Activated CD4-positive, alpha-beta T cell treated with anti-CD3 and anti-CD28 coated beads, Interleukin-2, amount 50 U/mL, for 4 hours (primary cell): ENCODE data around the gene CTNND2.
"Not testable (repeated sequence)": the region's sequence is repeated elsewhere in the genome, so short reads cannot be mapped to it uniquely, and the experiment has no call there.

ENCODE experiments used
- DNase-seq, 2 experiments: peaks; one replicate each; pipeline ENCODE4 v3.0.0-alpha.2; 2020

Gene CTNND2

DNA sequence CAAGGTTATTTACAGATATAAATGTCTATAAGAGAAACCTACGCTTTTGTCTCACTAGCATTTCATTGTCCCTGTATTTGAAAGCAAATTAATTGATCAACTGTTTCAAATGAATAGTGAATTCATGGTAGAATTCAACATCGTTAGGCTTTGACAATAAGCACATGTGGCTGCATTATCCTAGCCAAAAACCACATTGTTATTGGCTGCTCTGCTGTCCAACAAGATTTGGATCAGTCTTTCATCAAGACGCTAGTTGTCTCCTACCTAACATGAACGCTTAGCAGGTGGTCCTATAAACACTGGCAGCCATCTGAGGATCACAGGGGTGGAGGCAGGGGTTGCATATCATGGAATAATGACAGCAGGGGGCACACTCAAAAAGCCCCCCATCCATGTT lies 455.0 kb downstream of the CTNND2 start:
- no peak for DNase-seq

DNA sequence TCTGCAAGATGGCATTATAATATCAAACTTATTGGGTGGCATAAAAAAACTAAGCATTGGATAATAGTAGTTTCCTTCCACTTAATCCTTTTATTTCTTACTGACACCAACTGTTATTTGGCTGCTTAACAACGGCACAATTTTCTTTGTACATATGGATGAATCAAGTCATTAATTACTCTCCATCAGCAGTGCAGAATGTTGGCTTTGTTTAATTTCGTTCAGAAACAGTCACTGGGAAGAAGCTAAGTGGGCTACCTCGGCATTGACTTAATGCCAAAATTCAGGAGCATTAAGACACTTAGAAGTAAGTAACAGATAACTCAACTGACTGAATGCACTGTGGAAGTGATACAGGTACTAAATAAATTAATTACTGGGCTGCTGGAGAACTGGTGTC lies 460.4 kb downstream of the CTNND2 start:
- no peak for DNase-seq

DNA sequence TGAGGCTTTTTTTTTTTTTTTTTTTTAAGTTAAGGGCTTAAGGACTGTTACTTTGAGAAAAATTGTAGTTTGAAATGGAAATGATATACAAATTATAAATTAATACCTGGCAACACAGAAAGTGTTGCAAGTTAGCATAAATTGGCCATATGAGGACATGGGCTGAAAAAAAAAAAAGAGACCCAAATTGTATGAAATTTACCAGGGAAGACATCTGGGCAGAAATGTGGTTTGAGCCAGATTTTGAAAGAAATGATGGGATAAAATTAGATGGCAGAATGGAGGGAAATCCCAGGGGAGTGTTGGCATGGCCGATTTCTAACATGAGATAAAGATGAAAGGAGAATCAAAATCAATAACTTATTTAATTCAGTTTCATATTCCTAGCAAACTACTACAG lies 472.1 kb downstream of the CTNND2 start:
- DNase-seq = no peak

DNA sequence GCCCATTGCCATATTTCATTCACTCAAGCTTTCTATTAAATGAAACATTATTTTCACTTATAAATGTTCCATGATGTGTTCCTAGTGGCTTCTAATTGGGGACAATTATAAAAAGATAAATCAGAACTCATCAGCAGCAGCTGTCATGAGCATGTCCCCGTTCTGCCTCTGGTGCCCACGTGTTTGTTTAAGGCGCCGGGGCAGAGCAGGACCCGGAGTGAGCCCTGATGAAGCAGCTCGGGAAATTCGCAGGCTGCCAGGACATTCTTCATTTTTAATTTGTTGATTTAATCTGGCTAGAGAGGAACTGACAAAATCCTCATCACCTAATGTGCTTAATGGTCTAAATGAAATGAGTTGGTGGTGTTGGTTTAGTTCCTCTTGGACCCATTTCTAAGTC lies 475.0 kb downstream of the CTNND2 start:
- DNase-seq = no peak

DNA sequence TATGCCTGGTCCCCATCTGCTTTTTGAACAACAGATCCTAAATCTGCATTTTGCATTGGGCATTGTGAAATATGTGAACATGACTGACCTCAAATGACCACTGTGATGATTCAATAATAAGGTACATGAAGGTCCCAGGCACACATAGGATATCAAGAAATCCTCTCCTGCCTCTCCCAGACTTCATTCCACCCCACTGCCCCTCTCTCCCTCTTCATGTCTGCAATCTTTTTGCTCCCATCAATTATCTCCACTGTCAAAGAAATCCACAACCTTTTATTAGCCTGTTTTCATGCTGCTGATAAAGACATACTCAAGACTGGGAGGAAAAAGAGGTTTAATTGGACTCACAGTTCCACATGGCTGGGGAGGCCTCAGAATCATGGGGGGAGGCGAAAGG lies 476.7 kb downstream of the CTNND2 start:
- DNase-seq = no peak

DNA sequence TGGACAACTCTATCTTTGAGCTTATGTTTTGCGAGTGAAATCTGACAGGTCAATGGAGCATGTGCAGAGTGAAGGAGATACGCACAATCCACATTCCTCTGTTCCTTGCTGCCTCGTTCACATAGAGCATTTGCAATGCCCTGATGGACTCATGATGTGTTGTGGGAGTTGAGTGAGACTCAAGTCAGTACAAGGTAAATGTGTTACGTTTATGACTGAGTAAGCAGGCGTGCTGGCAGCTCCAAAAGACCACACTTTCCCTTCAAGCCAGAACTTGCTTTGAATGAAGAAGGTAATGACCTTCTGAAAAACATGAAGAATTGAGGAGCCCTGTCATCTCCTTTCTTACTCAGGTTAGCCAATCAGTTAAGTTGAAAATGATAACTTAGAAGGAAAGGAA lies 477.8 kb downstream of the CTNND2 start:
- no peak for DNase-seq

DNA sequence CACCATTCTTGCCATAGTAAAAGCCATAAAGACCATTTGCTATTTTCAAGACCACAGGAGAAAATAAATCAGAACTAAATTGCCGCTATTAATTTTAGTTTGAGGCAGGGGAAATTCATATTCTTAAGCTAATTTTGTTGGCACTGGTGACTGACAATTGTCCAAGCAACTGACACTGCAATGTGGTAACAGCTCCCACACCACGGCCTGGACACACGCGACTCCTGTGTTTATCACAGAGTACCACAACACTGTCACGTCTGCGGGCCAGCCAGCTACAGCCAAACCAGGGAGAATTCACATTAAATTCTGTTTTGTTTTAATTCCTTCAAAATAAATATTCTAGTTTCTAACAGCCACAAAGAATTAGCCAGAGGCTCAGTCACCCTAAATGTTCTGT lies 481.9 kb downstream of the CTNND2 start:
- no peak for DNase-seq

DNA sequence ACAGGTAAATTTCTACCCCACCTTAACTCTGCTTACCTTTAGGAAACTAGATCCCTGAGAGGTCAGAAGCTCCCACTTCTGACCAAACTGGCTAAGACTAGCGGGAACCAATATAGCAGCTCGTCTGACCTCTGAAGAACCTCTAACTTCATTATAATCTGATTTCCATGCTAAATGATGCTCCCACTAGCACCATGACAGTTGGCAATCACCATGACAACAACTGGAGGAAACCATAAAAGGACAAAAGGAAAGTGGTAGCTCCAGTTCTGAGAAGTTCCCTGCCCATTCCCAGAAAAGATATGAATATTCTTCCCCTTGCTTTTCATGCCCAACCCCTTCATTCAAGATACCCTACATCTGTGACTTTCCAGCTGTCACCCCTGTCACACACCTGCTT lies 483.3 kb downstream of the CTNND2 start:
- no peak for DNase-seq

DNA sequence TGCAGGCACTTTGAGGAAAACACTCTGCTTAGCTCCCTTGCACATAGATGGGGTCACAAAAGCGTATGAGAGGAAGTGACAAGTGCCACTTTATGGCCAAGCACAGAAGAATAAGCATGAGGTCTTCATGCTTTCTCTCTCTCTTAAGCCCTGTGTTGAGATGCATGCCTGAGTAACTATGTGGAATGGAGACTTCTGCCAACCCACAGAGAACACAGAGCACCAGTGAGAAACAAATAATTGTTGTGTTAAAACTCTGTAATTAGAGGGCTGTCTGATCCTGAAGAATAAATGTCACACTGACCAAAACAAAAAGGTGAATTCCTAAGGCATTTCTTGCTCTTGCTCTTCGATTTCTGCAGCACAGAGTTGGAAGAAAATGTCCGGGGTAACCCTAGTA lies 488.5 kb downstream of the CTNND2 start:
- DNase-seq = no peak

DNA sequence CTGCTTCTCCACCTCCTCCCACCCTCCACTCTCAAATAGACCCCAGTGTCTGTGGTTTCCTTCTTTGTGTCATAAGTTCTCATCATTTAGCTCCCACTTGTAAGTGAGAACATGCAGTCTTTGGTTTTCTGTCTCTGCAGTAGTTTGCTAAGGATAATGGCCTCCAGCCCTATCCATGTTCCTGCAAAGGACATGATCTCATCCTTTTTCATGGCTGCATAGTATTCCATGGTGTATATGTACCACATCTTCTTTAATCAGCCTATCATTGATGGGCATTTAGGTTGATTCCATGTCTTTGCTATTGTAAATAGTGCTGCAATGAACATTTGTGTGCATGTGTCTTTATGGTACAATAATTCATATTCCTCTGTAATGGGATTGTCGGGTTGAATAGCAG lies 489.5 kb downstream of the CTNND2 start:
- DNase-seq = not testable (repeated sequence)

DNA sequence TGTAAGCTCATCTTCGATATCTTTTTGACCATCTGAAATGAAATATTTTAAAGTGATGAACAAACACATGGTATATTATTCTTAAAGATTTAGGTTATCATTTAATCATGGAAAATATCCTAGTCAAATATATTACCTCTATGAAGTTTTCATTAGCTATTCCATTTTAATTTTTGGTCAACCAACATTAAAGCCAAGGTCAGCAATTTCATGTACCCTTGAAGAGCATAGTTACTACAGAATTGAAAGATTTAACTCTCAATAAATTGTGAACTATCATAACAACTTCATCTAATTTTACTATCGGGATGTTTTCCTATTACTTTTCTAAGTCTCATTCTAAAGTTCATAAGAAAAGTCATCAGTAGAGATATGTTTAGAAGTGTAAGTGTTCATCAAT lies 492.6 kb downstream of the CTNND2 start:
- DNase-seq = no peak

DNA sequence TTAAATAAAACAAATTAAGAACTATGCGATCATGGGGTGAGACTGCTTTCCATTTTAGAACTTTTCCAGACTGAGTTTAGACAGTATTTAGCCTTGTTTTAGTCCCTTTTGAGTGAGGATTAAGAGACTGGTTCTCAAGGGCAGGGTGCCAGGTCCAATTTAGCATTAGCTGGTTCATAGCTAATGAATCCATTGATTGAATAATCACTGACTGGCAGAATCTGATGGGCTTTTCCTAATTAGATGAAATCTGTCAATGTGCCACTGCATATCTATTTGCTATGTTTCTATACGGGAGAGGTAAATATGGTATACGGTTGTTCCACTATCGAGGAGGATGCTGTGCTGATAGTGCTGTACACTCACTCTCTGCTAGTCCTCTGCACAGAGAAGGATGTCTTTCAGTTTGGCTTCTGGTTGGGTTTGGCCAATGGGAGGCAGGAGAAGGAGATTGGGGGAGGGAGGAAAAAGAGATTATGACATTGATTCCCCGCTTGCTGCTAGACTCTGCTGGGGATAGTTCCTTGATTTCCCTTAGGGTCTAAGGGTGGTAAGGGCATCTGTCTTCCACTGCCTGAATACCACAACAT lies 496.6 kb downstream of the CTNND2 start:
- DNase-seq = no peak

DNA sequence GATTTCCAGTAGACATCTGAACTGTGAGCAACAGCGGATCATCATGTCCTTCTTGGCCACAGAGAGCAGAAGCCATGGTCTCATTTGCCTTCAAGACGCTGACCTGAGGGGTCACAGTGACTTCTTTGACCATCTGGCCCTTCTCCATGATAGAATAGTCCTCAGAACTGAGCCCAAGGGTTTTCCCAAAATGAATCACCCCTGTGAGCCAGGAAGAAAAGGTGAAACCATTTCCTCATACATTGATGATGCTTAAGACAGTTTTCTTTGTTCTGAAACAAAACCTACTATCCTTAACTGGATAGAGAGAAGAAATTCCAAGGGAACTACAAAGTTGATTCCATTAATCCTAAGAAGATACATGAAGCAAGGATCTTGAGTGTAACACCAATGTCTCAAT lies 503.9 kb downstream of the CTNND2 start:
- DNase-seq = no peak

DNA sequence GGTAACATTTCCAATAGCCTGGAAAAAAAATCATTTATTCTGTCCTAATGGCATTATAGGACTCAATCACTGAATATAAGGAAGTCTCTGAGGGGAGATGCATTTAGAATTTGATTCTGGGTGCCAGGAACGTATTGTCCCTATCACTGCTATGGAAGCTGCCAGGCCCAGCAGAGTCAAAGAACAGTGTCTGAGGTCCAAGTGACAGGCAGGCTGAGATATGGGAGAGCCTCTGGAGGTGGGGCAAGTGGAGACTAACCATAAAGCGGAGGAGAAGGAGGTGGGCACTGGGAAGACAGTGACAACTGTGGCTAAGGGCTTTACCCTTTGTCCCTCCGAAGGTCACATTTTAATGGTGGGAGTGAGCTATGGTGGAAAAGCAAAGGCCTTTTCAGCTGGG lies 505.5 kb downstream of the CTNND2 start:
- no peak for DNase-seq

DNA sequence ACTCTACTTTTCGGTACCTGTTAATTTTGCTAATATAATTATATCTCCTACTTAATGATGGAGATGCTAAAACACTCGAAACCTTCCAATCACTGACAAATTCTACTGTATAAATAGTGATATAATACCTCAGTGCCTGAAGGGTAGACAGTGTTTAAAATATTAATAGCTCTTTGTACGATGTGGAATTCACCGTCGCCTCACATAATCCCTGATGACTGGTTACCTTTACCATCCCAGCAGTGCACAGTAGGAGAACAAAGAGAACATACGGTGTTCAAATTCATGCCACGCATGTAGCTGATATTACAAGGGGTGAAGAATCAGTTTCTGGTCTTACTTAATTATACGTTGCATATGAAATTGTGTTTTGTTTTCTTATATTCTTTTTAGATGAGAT lies 506.7 kb downstream of the CTNND2 start:
- DNase-seq = no peak

DNA sequence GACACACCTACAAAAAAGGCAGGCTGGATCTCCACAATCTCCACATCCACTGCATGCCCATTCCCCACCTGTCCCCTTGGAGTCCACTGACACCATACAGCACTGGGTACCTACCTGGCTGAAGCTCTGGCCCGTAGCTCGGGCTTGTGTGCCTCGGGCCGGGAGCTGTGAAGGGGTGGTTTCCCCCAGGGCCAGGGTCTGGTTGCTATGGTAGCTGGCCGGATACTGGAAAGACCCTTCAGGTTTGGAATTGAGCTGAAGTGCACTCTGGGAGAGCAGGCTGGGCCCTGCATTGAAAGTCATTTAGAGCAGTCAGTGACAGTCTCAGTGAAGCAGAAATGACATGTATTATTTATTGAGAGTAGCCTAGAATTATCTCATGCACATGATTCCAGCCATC lies 507.3 kb downstream of the CTNND2 start:
- DNase-seq = no peak

DNA sequence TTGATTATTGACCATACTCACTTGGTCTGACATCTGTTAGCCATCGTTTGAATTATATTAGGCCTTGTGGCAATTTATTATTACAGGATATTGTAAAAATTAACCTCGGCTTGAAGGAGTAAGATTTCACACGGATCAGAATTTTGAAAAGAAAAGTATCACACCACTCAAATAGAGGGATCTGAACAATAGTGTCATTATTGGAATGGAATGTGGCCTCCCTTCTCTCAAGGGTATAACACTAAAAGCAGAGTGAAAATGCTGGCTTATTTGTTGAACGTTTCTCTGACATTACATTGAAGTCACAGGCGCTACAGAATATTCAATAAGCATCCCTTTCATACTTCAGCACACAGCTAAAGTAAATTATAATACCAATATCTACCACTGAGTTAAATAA lies 509.3 kb downstream of the CTNND2 start:
- no peak for DNase-seq

DNA sequence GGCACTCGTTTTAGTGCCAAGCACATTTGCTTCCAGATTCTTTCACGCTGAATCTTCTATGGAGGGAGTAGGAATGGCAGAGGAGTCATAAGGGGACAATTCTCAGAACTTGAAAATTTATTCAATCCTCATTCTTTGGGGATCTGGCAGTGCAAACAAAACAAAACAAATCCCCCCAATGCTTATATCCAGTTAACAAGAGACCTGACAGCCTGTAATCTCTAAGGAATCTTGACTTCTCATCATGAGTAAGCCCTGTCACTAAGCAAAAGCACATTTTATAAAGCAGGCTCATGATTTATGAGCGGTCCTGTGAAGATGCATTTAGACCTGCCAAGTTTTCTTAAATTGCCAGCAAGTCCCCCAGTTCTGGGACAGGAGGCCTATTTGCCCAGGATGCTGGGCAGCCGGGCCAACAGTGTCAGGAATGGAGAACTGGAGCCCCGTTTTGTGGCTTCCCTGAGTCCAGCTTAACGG lies 513.9 kb downstream of the CTNND2 start:
- DNase-seq = no peak

DNA sequence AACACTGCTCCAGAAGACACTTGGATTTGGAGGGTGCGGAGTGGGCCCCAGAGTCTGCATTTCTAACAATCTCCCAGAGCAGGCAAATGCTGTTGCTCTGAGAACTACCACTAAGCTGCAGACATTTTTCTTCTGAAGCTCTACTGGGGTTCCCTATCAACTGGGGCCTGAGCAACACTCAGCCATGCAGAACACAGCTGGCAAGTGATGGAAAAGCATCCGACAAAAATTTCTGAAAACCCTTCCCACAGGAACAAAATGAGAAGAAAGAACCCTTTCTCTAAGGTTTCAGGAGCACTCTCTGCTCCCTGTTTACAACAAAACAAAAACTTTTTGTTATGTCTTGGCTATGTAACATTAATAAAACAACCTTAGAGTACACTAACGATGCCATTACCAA lies 516.9 kb downstream of the CTNND2 start:
- no peak for DNase-seq

DNA sequence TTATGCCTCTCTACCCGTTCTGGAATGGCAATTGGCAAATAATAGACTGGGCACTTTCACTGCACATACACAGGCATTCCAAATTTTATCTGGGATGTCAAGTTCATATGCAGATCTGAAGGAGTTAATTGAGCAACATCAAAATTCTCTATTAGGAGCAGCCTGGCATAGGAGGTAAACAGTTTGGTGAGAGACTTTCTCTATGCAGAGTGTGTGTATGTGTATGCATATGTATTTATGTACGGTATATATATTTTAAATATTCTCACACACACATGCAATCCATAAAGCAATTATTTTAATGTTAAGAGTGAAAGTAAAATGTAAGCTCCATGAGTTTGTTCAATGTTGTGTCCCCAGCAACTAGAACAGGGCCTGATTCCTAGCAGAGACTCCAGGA lies 517.8 kb downstream of the CTNND2 start:
- DNase-seq = no peak

DNA sequence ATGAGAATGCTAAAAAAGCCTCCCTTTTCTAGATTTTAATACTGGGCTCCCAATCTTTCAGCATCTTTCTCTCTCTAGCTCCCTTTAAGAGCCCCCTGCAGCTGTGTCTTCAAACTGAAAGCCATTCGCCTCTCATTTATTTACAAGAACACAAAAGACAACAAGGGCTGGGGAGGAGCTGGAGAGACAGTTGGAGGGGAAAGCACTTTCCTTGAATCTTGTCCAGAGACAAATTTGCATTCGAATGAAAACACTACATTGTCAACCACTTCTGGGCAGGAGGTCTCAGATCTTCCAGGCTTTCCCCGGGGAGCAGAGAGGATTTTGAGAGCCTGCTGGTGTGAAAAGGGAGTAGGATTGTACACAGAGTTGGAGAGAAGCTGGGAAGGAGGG lies 518.3 kb downstream of the CTNND2 start:
- DNase-seq = no peak

DNA sequence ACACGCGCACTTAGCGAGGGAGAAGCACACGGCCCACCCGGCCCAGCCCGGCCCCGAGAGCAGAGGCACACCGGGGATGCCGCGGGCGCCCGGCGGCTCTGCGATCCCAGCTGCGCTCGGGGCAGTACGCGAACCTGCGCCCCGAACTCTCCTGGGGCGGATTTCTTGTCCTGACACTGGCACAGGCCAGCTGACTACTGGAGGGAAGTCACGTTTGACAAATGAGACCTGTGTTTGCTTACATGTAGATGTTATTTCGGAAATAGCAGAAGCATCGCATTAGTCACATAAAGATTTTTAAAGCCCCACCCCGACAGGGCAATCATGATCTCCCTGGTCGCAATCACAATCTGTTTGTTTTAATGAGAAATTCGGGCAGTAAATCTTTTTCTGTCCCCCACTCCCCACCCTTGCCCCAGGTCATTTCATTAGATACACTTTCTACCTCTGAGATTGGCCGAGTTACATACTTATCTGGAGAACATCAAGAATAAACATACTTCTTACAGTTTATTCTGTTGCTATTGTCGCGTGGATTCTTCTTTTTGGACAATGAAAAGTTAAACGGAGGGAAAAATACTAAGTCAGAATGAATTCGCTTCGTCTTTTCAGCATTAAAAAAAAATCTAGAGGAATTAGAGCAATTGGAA lies 518.9 kb downstream of the CTNND2 start:
- DNase-seq = no peak

DNA sequence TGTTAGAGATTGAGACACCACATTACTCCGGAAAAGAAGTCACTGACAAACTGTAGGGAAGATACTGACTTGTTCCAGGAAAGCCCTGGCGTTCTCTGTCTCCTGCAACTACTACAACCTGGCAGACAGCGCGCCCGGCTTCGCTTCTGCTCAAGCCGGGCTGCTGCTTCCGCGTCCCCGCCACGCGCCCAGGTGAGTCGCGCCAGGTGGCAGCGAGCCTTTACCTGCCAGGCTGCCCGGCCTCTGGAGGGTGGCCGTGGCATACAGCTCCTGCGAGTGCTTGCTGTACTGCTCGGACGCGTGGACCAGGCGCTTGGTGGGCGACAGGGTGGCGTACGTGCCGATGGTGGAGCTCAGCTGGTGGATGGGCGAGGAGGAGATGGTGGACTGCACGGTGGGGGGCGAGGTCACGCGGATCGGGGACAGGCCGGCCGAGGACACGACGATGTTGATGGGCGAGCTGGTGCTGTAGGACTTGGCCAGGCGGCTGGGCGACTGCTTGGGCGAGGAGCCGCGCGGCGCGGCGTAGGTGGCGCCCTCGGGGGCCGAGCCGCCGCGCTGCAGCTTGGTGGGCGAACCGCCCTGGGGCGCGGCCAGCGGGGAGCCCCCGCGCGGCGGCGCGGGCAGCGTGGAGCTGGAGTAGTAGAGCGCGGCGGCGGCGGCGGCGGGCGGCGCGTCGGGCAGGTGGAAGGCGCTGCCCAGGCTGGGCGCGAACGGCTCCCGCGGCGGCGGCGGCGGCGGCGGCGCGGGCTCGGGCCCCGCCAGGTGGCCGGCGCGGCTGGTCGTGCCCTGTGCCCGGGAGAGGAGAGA lies 519.6 kb downstream of the CTNND2 start:
- DNase-seq = no peak

DNA sequence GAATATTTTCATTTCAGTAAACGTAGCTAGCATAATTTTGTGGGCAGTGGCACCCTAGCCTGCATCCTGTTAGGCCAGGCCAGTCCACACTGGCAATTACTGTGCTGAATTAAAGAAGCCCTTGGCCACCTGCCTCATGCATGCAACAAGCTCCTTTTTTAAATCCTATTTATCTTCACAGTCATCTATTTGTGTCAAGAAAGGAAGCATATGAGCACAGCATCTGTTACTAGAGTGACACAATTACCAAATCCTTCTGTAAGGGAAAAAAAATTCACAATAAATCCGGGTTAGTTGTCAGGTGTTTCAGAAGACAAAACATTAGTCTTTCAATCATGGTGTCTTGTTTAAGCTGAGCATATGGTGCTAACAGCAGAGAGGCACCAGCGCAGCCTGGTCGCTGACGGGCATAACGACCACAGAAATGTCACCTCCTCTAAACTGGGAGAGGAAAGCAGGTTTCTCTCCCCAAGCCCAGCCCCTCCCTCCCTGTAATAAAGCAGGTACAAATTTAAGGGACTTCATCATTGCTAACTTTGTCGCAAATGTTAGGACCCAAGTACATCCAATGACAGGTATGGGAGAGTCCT lies 520.6 kb downstream of the CTNND2 start:
- no peak for DNase-seq
